Activated CD8-positive, alpha-beta memory T cell treated with anti-CD3 and anti-CD28 coated beads, Interleukin-2, amount 50 U/mL, for 1 hour (primary cell): ENCODE data around the gene PTPRN2.
"Not testable (repeated sequence)": the region's sequence is repeated elsewhere in the genome, so short reads cannot be mapped to it uniquely, and the experiment has no call there.

Experiments
- DNase-seq: peaks from one replicate; pipeline ENCODE4 v3.0.0-alpha.2; 2020; ENCODE audit errors: extremely low read depth

PTPRN2 gene

DNA sequence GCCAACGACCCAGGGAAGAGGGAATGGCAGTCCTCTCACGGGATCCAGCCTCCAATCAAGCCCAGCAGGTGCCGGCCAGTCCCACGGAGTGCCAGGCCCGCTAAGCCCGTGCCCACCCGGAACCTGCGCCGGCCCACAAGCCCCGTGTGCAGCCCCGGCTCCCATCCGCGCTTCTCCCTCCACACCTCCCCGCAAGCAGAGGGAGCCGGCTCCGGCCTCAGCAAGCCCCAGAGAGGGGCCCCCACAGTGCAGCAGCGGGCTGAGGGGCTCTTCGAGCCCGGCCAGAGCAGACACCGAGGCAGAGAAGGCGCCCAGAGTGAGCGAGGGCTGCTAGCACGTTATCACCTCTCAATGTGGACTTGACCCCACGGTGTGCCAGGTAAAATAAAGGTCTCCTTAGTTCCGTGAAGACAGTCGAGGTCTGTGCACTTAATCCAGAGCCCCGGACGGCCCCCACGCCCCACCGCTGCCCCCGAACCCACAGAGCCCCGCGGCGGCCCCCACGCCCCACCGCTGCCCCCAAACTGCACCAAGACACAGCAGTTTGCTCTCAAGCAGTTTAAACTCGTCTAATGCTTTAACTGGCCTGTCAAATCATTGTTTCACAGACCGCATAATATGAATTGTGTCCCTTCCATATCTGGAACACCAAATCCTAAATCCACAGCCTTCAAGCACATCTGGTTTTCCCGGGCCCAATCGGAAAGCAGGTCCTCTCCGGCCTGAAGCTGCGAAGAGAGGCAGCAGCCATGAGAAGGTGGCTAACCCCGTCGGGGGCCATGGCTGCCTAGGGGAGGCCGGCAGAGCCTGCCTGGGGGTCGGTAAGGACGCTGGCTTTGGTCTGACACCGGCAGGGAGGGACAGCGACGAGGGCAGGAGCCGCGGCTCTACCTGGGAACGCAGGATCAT is 307.8 kb downstream of the PTPRN2 start:
- DNase-seq = no peak

DNA sequence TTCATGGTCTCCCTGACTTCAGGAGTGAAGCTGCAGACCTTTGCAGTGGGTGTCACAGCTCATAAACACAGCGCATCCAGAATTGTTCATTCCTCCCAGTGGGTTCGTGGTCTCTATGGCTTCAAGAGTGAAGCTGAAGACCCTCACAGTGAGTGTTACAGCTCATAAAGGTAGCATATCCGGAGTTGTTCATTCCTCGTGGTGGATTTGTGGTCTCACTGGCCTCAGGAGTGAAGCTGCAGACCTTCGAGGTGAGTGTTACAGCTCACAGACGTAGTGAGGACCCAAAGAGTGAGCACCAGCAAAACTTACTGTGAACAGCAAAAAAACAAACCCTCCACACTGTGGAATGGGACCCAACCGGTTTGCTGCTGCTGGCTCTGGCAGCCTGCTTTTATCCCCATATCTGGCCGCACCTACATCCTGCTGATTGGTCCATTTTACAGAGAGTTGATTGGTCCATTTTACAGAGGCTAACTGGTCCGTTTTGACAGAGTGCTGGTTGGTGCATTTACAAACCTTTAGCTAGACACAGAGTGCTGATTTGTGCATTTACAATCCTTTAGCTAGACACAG is 308.8 kb downstream of the PTPRN2 start:
- DNase-seq = no peak

DNA sequence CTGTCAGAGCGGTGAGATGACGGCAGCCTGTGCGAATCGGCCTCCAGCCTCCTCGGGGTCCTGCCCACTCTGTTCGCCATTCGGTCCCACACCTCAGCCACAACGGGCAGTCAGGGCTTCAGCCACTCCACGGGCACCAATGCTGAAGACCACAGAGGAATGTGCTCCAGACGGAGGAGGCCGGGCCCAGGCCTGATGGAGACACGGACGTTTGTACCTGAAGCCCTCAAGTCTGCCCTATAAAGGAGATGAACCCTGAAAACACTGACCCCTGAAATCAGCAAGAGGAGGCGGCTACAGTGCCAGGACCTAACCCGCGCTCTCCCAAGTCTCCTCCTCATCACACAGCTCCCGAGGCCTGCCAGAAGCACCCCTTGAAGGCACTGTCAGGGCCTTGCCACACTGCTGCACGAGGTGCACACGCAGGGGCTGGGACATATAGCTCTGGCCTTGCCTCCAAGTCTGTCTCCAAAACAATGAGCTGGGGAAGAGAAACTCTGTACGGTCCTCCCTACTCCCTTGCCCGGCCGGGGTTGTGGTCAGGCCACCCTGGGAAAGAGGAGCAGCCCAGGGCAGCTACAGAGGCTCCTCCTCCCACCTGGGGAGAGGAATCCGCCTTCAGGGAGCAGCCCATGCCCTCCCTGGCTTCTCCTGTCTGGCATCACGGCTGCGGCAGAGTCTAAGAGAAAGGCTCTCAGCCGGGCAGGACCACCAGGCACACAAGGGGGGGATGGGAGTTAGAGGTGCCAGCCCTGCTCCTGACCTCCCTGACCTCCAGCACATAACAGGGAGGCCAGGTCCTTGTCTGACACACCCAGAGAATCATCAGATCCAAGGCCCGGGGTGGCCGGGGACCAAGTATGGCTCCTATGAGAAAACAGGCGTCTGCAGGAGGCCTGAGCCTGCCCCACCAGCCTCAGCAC is 310.1 kb downstream of the PTPRN2 start:
- DNase-seq = no peak

DNA sequence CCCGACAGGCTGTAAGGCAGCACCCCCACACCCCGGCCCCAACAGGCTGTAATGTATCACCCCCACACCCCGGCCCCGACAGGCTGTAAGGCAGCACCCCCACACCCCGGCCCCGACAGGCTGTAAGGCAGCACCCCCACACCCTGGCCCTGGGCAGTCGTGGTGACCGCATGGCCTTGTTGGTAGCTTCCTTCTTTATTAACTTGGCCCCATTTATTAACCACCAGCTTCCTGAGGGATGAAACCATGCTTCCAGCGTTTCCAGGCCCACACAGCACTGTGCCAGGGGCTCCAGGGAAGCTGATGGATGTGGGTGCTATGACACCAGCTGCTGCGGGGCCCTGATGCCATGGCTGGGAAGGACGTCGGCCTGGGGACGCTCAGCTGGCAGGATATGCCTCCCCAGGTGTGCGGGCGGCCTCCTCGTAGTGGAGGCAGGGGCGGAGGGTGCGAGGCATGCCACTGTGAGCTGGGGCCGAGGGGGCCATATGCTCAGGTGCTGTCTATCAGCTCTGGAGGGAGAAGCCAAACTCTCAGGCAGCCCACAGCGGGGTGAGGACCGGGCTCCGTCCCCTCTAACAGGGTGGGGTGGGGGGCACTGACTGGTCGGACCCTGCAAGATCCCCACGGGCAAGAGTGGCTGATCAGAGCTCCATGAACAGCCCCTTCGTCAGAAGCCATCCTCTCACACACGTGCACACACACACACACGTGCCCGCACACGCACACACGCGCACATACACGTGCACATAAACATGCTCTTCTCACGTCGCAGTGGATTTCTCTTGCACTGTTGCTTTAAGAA is 311.0 kb downstream of the PTPRN2 start:
- DNase-seq = no peak

DNA sequence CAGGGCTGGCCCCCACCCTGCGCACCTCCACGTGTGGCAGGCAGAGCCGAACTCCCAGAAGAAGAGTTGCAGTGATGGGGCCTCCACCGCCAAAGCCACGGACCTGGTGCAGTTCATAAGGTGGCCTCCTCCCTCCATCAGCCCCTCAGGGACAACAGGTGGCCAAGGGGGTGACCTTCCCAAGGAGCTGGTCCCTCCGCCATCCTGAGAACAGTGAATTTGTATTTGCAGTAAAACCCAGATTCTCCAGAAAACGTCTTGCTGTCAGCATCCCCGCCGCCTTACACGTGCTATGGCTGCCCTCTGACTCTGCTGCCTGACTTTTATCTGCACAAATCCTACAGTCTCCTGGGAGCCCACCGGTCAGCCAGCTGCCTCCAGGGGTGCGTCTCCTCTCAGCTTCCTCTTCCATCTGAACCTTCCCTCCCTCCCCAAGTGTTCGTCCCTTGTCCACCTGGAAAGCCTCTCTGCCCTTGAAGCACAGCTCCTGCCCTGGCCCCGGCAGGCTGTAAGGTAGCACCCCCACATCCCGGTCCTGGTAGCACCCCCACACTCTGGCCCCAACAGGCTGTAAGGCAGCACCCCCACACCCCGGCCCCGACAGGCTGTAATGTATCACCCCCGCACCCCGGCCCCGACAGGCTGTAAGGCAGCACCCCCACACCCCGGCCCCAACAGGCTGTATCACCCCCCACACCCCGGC is 311.8 kb downstream of the PTPRN2 start:
- DNase-seq = no peak

DNA sequence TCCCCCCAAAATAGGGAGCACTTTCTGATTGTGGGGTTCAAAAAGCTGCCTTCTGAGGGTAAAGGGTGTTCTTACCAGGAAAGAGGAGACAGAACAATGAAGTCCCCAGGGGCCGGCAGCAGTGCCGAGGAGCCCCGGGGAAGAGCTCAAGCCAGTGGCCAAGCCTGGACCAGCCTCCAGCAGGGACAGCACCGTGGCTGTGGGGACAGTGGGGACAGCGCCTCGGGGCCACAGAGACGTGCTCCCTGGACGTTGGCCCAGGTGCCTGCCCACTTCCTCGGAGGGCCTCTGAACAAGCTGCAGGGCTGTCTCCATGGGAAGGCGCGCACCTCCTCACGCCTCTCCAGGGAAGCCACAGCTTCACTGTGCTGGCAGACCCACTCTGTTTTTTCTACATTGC is 312.6 kb downstream of the PTPRN2 start:
- DNase-seq = no peak

DNA sequence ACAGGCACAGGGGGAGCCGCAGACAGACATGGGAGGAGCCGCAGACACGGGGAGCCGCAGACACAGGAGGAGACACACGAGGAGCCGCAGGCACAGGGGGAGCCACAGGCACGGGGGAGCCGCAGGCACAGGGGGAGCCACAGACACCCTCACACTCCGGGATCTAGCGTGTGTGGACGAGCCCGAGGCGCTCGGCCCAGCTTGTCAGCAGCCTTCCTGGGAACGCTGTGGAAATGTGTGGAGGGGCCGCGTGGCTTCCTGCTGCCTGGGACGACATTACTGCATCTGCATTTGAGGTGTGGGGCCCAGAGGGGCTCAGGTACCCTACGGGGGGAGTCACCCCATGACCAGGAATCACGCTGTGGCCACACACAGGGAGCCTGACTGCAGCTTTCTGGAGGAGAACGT is 313.2 kb downstream of the PTPRN2 start:
- no peak for DNase-seq

DNA sequence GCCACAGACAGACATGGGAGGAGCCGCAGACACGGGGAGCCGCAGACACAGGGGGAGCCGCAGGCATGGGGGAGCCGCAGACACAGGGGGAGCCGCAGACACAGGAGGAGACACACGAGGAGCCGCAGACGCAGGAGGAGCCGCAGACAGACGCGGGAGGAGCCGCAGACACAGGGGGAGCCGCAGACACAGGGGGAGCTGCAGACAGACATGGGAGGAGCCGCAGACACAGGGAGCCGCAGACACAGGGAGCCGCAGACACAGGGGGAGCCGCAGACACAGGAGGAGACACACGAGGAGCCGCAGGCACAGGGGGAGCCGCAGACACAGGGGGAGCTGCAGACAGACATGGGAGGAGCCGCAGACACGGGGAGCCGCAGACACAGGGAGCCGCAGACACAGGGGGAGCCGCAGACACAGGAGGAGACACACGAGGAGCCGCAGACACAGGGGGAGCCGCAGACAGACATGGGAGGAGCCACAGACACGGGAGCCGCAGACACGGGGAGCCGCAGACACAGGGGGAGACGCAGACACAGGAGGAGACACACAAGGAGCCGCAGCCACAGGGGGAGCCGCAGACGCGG is 313.8 kb downstream of the PTPRN2 start:
- not testable (repeated sequence) for DNase-seq

DNA sequence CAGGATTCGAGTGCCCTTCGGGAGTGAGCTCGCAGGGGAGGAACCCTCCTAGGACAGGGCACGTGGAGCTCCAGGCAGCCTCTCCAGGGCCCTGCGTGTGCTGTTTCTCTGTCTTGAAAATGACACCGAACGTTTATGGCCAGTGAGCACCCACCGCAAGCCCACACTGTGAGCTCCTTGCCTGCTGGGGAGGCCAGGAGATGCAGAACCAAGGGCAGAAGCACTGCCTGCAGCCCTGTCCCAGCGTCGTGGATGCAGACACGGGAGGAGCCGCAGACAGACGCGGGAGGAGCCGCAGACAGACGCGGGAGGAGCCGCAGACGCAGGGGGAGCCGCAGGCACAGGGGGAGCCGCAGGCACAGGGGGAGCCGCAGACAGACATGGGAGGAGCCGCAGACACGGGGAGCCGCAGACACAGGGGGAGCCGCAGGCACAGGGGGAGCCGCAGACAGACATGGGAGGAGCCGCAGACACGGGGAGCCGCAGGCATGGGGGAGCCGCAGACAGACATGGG is 314.4 kb downstream of the PTPRN2 start:
- no peak for DNase-seq

DNA sequence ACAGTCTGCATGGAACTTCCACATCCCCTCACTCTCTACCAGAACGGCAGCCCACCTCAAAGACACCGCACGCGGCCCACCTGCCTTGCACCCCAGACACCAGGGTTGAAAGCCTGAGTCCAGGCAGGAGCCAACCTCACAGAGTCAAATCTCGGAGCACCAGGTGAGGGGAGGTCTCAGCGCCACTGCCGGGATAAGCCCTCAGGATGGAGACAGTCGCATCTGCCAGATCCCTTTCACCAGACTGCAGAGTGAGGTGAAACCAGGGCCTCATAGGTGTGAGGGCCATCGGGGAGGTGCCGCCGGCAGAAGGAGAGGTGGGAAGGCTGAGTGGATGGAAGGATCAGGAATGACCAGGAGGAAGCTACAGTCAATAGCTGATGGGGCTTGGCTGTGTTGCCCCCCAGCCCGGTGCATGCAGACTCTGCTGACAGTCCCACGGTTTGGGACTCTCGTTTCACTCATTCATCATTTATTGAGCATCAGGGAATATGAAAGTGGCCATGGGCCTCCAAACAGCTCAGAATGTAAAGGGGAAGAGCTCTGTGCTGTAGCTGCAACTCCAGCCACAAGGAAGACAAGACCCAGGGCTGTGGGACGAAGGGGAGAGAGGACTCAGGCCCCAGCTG is 315.0 kb downstream of the PTPRN2 start:
- no peak for DNase-seq

DNA sequence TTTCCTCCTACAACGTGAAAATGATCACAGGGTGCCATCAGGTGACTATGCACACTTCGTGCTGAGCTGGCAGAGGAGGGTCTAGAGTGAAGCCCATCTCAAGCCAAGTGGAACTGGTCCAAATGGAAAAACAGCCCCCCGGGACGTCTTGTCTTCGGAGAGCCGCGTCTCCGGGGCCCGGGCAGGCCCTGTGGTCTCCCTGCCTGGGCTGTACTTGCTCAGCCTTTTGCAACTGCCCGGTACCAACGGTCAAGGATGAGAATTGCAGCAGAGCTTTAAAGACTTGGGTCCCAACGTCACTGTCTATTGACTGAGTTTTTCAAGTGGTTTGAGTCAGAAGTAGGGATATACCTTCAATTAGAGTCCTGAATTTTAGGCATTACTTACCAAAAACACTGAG is 315.5 kb downstream of the PTPRN2 start:
- DNase-seq = no peak

DNA sequence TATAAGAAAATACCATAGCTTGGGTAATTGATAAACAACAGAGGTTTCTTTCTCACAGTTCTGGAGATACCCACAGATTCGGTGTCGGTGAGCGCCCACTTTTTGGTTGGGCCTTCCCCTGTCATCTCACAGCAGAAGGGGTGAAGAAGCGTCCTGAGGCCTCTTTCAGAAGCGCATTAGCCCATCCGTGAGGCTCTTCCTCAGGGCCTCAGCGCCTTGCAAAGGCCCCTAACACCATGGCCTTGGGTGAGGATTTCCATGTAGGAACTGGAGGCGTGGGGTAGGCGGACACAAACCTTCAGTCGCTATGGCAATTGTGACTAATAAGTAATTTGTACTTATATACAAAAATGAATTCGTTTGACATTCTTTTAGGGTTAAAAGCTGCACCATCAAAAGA is 316.0 kb downstream of the PTPRN2 start:
- DNase-seq = no peak

DNA sequence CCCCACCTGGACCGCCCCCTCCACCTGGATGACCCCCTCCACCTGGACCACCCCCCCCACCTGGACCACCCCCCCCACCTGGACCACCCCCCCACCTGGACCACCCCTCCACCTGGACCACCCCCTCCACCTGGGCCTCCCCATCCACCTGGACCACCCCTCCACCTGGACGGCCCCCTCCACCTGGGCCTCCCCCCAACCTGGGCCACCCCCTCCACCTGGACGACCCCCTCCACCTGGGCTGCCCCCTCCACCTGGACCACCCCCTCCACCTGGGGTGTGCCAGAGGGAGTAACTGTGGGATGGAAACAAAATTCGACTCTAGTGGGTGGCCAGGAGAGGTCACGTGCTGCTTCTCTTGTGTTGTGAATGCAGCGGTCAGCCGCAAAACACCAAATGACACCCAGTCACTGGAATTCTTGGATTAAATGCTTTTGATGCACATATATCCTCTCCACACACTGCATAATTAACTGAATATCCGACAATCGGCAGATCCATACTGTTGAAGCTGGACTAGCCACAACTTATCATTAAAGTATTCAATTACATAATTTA is 316.7 kb downstream of the PTPRN2 start:
- no peak for DNase-seq

DNA sequence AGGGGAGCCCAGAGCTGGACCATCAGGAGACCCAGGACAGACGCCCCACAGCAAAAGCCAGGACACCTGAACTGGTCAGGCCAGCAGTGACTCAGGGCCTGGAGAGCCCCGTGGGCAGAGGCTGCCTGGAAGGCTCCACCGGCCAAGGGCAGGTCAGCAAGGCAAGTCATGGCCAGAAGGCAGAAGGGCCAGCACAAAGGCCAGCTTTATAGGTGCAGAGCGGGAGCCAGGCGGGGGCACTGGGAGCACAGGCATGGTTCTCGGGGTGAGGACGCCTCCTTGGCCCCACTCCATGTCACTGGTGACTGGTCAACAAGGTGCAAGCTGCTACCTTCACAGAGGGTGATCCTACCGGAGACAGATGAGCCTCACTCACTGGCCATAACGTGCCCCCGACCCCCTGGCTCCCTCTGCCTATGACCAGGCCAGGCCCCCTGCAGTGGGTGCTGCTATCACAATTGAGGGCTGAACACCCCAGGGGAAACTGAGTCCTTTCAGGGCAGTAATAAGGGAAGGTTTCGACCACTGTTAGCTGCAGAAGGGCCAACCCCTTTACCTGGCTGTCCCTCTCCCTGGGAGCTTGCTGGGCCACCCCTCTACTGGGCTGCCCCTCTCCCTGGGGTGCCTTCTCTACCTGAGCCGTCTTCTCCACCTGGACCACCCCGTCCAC is 317.4 kb downstream of the PTPRN2 start:
- DNase-seq = no peak

DNA sequence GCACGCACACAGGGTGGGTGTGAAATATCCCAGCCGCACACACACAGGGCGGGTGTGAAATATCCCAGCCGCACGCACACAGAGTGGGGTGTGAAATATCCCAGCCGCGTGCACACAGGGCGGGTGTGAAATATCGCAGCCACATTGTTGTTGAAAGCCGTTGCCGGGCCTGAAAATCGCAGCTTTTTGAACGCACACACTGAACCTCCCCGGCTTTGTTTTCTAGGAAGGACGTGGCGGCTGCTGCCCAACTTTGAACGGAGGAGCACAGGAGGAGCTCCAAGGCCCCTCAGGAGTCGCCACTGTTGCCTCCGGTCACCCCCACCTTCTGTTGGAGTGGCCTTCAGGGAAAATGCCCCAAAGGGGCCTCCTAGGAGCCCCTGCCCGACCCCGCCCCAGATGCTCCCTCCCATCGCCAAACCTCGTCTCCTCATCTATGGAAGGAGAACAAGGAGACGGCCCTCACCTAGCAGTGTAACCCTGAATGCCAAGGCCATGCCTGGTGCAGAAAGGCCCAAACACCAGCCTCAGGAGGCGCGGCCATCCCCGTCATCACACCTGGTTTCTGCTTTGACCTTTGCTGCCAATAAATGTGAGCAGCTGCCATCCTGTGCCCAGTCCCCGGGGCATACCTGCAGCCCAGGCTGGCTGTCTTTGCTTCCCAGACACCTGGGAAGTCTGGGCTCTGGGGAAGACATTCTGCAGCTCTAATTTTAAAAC is 318.6 kb downstream of the PTPRN2 start:
- no peak for DNase-seq

DNA sequence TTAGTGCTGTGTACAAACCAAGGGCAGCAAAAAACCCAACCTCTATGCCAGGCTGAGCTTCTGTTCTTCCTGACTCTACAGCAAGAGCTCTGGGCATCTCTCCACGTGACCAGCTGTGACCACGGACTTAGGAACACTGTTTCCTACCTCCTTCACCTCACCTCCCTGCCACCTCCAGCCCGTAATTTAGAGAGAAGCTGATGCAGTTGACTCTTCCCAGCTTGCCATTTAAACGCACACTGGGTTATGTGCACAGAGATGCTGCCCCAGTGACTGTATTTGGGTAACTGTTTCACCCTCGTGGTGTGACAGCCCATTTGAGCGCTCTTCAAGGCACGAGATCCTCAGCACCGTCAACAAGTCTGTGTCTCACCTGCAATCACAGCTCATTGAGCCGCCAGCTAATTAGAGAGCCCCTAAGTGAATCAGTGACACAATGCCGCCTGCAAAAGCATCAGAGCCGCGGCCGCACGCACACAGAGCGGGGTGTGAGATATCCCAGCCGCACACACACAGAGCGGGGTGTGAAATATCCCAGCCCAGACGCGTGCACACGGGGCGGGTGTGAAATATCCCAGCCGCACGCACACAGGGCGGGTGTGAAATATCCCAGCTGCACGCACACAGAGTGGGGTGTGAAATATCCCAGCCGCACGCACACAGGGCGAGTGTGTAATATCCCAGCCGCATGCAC is 319.7 kb downstream of the PTPRN2 start:
- no peak for DNase-seq
